Measurements from ENCODE around the gene CABP7.

CABP7 gene

DNA sequence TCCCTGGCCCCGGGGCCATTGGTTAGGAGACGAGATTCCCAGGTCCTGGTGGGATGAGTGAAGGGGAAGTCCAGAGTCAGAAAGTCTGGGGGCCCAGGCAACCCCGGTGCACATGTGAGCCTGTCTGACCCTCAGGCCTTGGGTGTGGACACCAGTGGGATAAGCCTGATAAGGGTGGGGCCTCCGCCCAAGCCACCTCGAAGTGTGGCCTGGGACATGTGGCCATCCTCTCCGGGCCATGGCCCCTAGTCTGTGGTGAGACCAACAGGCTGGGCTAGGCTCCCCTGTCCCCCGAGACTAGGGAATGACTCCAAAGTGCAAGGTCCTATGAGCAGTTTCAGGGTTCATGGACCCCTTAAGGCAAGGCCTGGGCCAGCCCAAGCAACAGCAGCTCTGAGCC, 6.3 kb downstream of the CABP7 start:
- no peak for DNase-seq

DNA sequence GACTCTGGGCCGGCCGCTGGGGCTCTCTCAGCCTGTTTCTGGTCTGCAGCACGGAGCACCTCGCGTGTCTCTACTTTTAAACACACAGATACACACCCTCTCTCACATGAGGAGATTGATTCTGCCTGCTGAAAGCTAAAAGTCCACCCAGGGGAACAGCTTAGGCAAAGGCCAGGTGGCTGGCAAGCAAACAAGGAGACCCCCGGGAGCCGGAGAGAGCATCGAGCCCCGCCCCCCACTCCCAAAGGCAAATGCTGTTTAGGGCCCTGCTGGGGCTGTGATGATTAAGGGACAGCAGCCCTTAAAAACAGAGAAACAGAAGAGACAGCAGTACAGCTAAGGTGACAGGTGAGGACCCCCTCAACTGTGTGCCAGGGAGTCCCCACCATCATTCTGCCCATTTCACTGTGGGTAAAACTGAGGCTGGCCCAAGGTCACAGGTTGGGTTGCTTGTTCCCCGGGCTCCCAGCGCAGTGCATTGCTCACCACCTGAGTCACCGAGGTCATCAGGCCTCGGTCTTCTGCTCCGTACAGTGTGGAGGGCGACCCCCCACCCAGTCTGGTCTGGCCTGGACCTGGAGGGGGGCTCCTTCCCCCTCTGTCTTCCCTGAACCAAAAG, 6.8 kb downstream of the CABP7 start:
- no peak for DNase-seq

DNA sequence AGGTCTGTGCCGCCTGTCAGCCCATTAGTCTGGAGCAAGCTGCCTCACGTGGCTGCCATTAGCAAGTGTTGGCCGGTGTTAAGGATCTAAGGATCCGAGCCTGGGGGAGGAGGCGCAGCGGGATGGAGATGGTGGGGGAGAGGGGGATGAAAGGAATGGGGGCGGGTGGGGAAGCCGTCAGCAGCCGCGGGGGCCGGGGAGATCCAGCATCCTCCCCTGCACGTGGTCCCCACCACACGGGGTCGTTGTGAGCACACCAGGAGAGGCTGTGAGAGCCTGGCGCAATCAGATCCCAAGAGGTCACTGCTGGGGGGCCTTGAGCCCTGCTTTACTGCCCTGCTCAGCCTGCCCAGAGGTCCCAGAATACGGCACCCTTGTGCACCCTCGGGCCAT, 7.3 kb downstream of the CABP7 start:
- DNase-seq = no peak

DNA sequence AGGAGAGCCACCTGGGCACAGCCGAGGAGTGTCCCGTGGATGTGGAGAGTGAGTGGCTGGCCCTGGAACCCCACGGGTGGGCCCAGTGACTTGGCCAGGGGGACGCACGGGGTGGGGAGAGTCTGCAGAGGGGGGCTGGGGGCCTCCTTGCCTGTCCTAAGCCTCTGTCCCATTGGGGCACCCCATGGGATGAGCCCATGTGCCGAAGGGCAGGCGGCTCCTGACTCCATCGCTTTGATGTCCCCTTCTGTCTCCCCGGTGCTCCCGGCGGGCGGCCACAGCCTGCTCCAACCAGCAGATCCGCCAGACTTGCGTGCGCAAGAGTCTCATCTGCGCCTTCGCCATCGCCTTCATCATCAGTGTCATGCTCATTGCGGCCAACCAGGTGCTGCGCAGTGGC, 9.4 kb downstream of the CABP7 start:
- DNase-seq = no peak

DNA sequence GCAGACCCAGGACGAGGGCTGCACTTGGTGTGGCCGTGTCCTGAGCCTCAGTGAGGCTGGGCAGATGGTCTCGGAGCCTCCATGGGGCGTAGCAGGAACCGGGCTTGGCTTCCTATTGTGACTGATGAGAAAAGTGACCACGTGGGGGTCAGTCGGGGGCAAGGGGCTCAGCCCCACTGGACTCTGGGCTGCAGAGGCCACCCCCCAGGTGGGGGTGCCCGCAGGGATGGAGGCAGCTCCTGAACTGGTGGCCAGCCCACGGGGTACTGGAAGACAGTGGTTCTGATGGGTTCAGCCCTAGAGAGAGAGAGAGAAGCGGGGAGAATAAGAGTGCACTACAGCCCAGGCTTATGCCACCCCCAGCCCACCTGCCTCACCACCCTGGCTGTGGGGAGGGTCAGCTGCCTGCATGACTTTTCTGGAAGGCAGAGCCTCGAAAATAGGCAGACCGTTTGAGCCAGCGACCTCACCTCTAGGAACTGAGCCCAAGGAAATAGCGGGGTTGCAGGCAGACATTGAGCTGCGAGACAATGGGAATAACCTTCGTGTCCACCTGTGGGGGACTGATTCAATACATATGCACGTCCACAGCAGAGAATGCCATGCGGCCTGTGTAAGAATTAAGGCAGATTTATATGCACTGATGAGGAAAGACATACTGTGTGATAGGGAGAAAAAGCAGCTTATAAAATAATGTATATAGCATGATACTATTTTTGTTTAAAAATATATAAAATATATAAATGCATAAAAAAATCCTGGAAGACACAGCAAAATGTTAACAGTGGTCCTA, 11.5 kb downstream of the CABP7 start:
- DNase-seq = no peak

DNA sequence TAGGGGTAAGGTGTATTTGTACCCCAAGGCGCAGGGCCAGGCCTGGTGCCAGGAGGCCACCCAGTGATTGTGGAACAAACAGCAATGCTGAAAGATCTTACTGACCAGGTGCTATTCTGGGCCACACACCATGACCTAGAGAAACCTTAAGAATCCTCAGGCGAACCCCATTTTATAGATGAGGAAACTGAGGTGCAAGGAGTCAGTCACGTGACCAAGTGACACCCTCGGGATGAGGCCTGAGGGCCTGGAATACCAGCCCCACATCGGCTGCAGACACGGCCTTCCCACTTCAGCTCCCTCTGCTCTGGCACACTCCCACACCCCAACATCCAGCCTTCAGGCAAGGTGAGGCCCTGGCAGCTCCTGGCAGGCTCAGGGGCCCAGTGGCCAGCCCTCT, 13.1 kb downstream of the CABP7 start:
- DNase-seq = no peak

DNA sequence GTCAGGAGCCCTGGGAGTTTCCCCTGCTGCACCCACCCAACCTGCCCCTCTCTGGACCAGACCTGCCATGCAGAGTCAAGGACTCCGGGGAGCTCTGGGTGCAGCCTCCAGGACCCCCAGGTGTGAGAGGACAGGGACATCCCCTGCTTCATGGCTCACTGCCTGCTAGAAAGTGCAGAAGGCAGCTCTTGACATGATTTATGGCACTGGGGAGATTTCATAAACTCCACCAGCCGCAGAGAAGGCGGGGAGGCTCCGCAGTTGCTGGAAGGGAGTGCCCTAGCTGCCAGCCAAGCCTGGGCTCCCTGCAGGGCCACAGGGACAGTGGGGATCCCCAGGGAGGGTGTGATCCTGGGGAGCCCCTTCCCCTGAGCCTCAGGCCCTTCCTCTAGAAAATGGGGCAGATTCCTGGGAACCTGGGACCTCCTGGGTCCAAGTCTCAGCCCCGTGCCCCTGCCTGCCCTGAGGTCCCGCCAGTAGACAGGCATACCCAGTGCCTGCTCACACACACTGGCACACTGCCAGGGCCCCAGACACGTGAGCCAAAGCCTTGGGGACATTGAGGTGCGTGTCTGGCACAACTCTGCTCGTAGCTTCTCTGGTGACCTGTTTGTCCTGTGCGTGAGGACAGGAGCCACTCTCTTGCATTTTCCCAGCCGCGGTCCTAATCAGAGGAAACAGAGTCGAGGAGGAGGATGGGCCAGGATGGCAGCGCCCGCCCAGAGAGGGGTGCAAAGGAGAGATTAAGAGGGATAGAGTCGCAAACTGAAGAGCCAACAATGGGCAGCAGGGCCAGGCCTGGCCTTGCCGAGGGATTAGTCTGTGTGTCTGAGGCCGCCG, 13.8 kb downstream of the CABP7 start:
- DNase-seq = peak; percentile 38

DNA sequence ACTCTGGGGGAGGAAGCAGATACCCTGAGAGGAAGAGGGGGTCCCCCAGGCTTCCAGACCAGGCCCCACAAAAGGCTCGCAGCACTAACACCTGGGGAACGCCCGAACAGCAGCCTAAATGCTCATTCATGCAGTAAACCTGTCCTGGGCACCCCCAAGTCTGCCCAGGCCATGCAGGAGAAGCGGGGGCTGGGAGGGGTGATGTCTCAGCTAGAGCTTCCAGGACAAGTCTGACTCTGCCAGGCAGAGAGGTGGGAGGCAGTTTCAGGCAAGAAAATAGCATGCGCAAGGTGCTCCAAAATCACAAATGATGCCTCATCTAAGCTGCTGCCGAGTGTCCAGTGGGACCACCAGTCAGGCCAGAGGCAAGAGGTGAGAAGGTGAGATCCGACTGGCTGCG, 14.6 kb downstream of the CABP7 start:
- no peak for DNase-seq

DNA sequence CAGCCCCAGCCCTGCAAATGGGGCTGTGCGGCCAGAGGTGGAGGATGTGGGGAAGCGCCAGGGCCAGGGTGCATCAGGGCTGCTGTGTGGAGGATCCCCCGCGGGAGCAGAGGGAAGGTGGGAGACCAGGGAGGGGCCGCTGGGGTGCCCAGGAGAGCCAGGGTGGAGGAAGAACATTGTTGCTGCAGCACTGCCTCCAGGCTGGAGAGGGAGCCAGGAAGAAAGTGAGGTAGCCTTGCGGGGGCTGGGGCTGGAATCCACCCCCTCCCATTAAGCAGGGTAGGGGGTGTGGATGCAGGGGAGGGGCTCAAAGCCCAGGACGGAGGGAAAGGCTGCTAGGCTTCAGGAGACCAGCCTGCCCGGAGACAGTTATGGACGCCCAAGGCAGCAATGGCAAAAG, 15.0 kb downstream of the CABP7 start:
- DNase-seq = no peak

DNA sequence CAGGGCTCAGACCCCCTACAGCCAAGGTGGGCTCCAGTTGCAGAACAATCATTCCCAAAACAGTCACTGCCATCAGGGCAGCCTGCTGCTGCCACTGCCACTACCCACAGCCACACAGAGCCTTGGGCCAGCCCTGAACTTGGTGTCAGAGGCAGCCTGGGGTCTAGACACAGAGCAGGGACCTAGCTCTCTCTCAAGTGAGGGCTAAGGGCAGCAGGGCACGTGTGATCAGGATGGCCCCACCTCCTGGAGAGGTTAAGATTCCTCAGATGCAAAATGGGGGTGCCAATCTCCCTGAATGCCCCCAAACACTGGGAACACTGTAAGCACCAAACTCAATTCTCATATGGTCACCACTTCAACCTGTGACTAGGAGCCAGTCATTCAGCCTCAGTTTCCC, 15.6 kb downstream of the CABP7 start:
- DNase-seq = no peak

DNA sequence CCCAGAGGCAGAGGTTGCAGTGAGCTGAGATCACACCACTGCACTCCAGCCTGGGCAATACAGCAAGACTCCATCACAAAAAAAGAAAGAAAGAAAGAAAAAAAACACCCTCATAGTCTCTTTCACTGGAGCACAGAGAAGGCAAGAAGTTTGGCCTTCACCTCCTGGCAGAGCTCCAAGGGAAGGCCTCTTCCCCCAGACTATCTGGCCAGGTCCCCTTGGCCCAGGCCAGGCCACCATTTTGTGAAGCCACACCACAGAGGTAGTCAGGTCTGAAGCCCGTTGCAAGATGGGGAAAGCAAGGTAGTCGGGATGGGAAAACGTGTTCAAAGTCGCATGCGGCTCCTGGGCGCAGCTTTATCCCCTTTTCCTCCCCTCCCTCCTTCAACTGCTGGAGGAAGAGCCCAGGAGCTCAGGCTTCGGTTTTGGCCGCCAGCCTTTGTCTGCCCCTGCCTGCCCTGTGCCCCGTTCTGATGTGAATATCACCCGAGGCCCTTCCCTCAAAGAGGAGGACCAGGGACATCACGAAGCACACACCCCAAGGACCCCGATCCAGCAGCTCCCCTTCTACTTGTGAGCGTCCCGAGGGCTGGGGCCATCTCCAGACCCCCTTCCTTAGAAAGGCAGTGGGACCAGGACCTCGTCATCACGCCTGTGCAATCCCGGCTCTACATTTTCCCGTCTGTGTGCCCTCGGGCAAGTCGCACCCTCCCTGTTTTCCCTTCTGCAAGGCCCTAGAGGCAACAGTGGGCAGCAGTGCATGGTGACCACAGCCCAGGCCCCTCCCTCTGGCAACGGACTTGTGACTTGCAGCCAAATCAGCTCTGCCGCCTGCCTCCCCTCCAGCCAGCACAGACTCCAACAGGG, 17.7 kb downstream of the CABP7 start:
- DNase-seq = no peak

DNA sequence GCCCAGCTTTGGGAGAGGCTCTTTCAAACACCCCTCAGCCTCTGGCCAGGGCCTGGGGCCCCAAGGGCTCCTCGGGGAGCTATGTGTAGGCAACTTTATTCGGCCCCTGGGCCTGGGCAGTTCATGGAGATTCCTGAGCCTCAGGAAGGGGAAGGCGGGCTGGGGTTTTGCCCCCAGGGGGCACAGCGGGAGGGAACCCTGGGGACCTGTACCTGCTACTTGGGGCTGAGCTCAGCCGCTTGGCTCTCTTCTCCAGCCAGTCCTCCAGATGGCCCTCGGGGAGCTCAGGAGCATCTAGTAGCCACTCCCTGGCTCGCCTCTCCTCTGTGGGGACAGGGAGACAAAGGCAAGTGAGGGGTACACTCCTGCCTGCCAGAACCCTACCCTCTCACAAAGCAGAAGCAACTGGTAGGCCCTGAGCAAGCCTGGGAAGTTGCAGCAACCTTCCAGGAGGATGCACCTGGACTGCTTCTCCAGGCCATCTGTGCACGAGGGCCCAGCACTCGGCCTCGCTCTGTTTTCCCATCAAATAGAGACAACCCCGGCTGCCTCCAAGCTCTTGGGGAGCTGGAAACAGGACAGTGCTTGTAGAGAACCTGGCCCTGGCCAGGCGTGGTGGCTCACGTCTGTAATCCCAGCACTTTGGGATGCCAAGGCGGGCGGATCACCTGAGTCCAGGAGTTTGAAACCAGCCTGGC, 18.5 kb downstream of the CABP7 start:
- no peak for DNase-seq

DNA sequence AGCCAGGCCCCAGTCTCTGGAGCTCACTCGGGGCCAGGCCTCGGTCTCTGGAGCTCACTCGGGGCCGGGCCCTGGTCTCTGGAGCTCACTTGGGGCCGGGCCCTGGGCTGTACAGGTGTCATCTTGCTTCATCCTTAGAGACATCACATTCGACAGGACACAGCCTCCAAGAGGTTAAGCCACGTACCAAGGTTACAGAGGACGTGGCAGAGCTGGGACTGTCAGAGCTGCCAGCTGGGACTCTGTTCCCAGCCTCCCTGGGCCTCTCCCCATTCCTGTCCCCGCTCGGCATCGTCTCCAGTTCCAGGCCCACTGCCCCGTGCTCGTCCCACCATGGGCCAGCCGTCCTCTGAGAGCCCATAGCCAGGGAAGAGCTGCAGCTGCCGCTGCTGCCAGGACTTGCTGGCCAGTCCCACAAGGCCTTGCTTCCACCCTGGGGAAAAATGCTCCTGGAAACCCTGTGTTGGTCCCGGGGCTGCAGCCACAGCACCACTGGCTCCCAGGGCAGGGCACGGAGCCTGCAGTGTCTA, 19.6 kb downstream of the CABP7 start:
- no peak for DNase-seq

DNA sequence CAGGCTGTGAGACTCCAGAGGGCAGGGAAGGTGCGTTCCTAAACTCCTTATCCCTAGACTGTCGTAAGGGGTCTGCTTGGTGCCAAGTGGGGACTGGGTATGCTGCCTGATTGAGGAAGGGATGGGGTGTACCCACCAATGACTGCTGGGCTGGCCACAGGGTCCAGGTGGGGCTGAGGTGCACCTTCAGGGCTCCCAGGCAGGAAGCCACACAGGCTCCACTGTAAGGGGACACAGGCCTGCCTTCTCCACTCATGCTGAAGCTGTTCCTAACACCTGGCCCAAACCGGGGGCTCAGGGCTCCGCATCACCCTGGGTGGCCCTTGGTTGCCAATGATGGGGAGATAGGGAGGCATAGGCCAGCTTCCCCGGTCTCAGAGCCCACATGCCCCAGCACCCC, 20.4 kb downstream of the CABP7 start:
- DNase-seq = no peak

DNA sequence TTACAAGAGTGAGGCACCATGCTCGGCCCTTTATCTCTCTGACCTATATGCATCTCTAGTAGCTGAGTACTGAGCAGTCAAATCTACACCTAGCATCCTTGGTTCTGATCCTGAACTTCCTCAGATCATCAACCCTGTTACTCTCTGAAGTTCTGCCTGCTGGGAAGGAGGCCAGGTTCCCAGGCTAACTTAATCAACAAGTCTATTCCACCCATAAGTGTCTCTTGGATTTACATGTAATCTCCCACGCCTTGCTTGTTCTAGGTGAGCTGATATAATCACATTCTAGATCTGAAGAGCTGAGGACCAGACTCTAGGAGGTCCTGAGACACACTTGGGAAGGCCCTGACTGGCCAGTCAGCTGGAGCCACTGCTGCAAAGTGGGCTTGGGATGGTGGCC, 22.1 kb downstream of the CABP7 start:
- DNase-seq = no peak

DNA sequence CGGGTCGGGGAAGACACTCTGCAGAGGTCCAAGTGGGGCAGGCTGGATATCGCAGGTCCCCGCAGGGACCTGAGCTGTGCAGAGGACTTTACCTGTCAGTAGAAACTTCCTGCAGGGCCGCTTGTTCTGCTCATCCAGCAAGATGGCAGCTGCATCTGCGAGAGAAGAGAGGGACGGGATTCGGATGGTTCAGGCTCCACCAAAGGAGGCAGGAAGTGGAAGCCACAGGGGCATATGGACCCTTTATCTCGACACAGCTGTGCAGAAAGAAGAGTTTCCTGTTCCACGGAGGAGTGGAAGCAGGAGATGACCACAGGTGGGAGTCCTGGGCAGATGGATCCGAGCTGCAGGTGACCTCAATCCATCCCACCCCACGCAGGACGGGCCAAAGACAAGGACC, 22.5 kb downstream of the CABP7 start:
- DNase-seq = no peak

DNA sequence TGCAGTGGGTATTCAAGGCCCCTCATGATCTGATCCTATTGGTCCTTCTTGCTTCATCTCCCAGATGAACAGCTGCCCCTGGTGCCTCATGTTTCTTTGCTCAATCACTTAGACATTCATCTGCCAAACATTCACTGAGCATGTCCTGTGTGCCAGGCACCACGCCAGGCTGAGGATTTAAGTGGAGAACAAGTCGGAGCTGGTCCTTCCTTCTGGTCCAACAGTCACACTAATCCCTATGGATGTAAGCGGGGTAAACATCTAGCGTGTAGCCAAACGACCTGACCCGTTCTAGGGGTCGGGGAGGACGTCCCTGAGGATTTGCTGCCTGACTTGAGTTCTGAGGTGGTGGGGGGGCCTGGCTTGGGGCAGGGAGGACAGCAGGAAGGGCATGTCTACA, 25.1 kb downstream of the CABP7 start:
- DNase-seq = no peak

DNA sequence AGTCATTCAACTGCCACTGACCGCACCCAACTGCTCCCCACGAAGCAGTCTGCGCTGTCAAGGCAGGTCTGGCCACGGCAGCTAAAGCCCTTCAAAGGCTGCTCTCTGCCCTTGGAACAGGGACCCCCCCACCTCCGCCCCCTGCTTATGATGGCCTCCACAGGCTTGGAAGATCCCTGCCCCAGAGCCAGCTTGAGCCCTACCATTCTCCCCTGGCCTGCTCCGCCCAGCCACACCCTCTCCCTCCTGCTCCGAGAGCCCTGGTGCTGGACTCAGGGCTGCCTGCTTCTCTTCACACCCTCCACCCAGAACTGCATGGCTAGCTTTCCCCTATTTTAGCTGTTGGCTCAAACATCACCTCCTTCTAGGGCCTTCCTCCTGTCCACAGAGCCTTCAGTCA, 28.0 kb downstream of the CABP7 start:
- DNase-seq = no peak

DNA sequence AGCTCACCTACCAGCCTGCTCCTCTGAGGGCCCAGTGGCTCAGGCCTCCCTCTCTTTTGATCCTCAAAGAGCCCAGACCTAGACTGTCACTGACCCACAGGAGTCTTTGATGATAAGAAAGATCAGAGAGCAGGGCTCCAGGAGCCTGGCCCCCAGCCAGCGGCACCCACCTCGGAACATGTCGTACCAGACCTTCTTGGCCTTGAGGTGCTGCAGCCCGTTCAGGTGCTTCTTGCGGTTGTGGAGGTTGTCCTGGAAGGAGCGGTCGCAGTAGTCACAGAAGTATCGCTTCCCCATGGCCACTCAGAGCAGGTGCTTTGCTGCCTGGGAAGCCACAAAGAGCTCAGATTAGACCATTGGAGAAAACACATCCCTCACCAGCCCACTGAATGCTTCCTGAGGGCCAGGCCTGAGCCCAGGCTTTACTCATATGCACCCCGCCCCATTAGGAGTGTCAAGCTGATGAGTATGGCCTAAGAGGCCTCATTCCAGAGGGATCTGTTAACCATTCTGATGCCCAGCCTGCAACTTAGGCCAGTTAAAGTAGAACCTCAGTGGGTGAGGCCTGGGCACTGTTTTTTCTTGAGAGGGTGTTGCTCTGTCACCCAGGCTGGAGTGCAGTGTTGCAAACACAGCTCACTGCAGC, 28.6 kb downstream of the CABP7 start:
- DNase-seq = no peak

DNA sequence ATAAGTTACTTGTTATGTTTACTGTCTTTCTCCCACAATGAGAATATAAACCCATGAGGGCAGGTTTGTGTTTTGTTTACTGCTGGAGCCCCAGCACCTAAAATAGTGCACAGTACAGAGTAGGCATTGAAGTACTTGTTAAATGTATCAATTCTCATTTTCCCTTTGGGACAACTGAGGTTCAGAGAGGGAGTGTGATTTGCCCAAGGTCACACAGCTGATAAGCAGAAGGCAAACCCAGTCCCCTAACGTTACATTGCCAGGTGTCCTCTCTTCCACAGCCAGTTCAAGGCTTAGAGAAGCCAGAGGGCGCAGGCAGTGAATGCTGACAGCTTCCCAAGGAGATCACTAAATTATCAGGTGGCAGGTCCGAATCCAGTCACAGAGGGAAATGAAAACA, 30.2 kb downstream of the CABP7 start:
- DNase-seq = no peak

All from kidney glomerular epithelial cell (primary cell).